Epithelial cell of proximal tubule (primary cell): Measurements from ENCODE around the gene L3MBTL1. TPM values are rescaled to one million over a fixed set of nuclear protein-coding genes. Genes with fewer than 3 reads are reported as not detected.

Experiments used
- DNase-seq: peaks from one replicate; pipeline ENCODE4 v3.0.0-alpha.2; 2011; ENCODE audit warnings: low read depth
- H3K4me3 ChIP-seq: 2 replicates; pipeline ENCODE4 v1.5.1; 2011; ENCODE audit warnings: low read depth, mild to moderate bottlenecking, low read length
- CTCF ChIP-seq: conservative IDR thresholded peaks from 2 replicates; pipeline ENCODE4 v1.5.1; 2012; ENCODE audit warnings: low read depth, mild to moderate bottlenecking, low read length
- total RNA-seq: library from RNA; depleted of rRNA; stranded (reverse); fragments of >200 nt; gene quantifications from 2 replicates; pipeline ENCODE4 v1.2.3, GENCODE V29; 2015

The L3MBTL1 gene
- total RNA-seq, 1 donor from 2014 or later = 5.2 TPM

- no peak for TF ChIP-seq CTCF
- DNase-seq = no peak
- no peak overlapping the region for H3K4me3 ChIP-seq
Measured at GRCh38 chr20:43539975-43540672, 32.6 kb downstream of the L3MBTL1 start.

GRCh38 chr20:43540673-43541060, 33.2 kb downstream of the L3MBTL1 start:
- no peak for TF ChIP-seq CTCF
- DNase-seq = no peak
- H3K4me3 ChIP-seq = no peak overlapping the region

GRCh38 chr20:43541214-43541613, 33.7 kb downstream of the L3MBTL1 start:
- TF ChIP-seq CTCF = no peak
- no peak overlapping the region for H3K4me3 ChIP-seq
- DNase-seq = no peak

GRCh38 chr20:43542161-43542560, 34.7 kb downstream of the L3MBTL1 start:
- no peak for DNase-seq
- H3K4me3 ChIP-seq = no peak overlapping the region
- TF ChIP-seq CTCF = no peak

GRCh38 chr20:43542674-43543073, 35.2 kb downstream of the L3MBTL1 start:
- DNase-seq = no peak
- H3K4me3 ChIP-seq = no peak overlapping the region
- TF ChIP-seq CTCF = no peak

GRCh38 chr20:43543138-43543537, 35.6 kb downstream of the L3MBTL1 start:
- DNase-seq = no peak
- no peak overlapping the region for H3K4me3 ChIP-seq
- no peak for TF ChIP-seq CTCF

- no peak overlapping the region for H3K4me3 ChIP-seq
- TF ChIP-seq CTCF = no peak
- DNase-seq = no peak
Measured at GRCh38 chr20:43544501-43544900, 37.0 kb downstream of the L3MBTL1 start.
